HG02610 (cell line): Measurements from ENCODE around the gene THOC5.
"Not testable (repeated sequence)": the region's sequence is repeated elsewhere in the genome, so short reads cannot be mapped to it uniquely, and the experiment has no call there.

Experiments
- ATAC-seq: cut with Tn5 transposase; IDR thresholded peaks from one replicate; pipeline ENCODE4 v1.9.1; 2021; ENCODE audit warnings: mild to moderate bottlenecking, moderate library complexity; ENCODE audit not compliant: unreplicated experiment

The THOC5 gene

DNA sequence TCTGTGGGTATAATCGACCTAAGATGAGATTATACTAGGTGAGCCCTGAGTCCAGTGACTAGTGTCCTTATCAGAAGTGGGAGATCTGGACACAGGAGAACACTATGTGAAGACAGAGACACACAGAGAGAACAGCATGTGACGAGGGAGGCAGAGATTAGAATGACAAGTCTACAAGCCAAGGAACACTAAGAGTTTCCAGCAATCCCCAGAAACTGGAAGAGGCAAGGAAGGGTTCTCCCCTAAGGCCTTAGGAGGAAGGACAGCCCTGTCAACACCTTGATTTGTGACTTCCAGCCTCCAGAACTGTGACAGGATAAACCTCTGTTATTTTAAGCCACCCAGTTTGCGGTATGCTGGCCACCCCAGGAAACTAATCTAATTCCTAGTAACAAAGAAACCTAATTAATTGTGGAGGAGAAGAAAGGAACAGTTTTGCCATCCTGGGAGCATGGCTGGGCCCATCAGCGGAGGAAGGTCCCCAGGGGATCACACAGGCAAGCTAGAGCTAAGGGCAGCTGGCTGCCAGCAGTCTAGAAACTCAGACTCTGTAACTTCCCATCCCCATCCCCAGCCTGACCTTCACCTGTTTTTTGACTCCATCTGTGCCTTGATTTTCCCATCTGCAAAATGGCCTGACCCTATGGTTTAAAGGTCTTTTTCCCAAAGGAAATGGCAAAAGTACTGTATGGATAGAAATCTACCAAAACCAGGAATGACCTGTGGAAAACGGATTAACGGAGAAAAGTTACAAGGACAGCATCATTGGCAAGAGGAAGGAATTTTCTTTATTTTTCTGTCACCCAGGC, 10.3 kb upstream of the THOC5 start:
- no peak for ATAC-seq

DNA sequence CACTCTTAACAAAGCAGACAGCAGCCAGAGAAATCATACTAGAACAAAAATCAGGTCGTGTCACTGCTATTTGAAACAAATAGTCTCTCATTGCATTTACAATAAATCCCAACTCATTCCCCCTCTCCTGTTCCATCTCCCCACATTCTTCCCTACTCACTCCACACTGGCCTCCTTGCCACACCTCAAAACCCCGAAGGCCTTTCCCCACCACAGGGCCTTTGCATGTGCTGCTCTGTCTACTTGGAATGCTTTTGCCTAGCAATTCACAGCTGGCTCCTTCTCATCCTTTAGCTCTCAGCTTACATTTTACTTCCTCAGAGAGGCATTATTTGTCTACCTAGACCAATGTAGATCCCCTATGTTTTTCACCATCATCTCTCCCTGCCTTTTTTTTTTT, 6.3 kb upstream of the THOC5 start:
- no peak for ATAC-seq

DNA sequence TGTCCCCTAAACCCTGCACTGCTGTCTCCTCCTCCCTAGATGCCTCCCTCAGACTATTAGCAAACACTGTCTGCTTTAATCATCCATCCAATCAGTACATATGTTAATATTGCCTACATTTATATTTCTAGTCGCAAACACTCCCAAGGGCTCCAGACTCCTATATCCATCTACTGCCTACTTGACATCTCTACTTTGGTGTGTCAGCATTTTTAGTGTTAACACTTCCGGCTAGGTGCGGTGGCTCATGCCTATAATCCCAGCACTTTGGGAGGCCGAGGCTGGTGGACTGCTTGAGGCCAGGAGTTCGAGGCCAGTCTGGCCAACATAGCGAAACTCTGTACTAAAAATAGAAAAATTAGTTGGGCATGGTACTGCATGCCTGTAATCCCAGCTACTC, 5.5 kb upstream of the THOC5 start:
- ATAC-seq = no peak

DNA sequence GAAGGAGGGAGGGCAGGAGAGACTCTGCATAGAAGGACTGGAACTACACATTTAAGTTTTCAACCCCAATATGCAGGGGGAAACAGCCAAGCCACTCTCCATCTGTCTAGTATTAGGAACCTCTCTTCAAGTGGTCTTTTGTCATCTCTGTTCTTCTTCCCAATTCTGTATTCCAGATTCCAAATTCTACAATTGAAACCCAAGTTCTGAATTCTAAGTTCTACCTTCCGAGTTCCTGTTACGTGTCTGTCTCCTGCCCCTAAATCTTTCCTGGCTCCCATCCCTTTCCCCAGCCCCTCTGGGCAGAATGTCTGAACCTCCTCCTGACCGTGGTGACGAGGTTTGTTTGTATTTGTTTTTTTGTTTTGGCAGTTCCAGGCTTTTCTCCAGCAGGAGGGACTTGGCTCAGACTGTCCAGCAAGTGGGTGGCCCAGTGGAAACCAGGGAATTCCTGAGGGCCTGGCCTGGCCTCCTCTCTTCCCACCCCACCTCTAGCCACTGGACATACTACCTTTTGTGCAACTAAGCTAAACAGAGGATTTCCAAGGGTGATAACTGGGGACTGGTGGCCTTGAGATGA, 1.6 kb upstream of the THOC5 start:
- no peak for ATAC-seq

DNA sequence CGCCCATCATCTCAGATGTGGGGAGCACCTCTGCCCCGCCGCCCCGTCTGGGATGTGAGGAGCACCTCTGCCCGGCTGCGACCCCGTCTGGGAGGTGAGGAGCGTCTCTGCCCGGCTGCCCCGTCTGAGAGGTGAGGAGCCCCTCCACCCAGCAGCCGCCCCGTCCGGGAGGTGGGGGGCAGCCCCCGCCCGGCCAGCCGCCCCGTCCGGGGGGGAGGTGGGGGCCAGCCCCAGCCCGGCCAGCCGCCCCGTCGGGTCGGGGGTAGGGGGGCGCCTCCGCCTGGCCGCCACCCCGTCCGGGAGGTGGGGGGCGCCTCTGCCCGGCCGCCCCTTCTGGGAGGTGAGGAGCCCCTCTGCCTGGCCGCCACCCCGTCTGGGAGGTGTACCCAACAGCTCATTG, 1.2 kb downstream of the THOC5 start:
- not testable (repeated sequence) for ATAC-seq

DNA sequence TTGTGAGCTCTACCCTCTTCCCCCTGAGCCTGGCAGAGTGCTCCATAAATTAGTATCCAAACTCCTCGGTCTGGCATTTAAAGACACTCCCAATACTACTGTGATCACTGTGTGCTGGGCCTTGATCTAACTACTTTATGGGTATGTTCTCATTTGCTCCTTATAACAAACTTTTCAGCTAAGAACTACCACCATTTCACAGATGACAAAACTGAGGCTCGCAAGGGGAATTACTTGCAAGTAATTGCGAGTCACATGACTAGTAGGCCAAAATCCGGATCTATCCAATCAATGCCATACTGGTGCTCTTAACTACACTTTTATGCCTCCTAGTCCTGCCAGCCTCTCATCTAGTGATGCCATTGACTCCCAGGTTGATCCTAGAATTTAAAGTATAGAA, 3.6 kb downstream of the THOC5 start:
- ATAC-seq = no peak

DNA sequence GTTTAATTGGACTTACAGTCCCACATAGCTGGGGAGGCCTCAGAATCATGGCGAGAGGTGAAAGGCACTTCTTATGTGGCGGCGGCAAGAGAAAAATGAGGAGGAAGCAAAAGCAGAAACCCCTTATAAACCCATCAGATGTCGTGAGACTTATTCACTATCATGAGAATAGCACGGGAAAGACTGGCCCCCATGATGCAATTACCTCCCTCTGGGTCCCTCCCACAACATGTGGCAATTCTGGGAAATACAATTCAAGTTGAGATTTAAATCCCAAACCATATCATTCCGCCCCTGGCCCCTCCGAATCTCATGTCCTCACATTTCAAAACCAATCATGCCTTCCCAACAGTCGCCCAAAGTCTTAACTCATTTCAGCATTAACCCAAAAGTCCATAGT, 8.5 kb downstream of the THOC5 start:
- ATAC-seq = not testable (repeated sequence)

DNA sequence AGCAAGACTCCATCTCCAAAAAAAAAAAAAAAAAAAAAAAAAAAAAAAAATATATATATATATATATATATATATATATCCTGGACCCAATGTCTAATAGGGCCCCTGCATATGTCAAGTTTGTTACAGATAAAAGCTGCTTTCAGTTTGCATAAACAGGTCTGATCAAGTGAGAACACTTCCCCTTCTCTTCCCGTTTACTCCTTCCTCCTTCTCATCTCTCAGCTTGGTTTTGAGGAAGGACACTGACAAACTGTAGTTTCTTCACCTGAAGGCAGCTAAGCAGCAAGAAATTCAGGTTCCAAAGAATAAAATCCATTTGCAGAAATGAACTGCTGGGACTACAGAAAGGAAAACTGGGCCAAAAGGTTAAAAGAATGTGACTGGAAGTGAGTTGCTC, 11.7 kb downstream of the THOC5 start:
- no peak for ATAC-seq

DNA sequence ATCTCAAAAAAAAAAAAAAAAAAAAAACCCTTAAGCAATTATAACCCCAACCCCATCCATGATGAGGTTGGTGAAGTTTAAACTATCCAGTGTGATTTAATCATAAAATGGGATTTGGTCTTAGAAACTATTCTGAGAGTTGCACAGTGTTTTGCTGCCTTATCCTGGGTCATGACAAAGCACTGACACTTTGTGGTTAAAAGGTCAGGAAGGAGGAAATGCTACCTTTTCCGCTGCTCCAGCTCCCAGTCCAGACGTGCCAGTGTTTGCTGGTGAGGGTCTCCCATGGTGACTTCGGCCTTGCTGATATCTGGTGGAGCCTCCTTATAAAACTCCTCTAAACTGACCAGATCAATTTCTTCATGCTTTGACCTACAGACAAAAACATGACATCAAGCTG, 14.5 kb downstream of the THOC5 start:
- ATAC-seq = no peak

DNA sequence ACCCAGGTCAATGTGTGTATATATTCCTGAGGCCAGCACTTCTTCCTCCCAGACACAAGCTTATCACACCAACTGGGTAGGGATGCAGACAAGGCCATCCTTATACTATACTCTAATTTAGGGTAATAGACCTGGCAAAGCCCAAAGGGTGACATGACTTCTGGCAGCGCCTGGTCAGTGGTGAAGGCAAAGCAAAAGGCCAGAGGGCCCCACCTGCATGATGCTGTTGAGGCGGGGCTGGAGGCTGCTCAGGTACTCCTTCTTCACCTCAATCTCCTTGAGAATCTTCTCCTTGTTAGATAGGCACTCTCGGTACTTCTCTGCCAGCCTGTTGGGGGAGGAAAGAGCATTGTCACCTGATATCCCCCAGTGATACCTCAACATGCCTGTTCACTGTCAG, 17.1 kb downstream of the THOC5 start:
- no peak for ATAC-seq

DNA sequence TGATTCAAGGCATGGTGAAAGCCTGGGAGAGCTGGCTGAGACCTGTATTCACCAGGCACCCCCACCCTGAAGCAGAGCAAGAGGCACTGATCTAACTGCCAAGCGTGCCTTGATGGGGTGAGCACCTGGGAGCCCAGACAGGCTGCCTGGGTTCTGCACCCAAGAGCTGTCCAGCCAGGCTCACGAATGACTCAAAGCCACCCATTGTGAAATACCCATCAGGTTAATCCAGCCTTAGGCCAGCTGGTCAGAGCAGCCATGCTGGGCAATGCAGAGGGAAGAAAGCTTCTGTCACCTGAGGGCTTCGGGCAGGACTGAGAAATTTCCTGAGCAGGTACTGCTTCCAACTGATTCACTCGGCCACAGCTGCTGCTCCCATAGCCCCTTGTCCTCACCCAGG, 22.1 kb downstream of the THOC5 start:
- no peak for ATAC-seq

DNA sequence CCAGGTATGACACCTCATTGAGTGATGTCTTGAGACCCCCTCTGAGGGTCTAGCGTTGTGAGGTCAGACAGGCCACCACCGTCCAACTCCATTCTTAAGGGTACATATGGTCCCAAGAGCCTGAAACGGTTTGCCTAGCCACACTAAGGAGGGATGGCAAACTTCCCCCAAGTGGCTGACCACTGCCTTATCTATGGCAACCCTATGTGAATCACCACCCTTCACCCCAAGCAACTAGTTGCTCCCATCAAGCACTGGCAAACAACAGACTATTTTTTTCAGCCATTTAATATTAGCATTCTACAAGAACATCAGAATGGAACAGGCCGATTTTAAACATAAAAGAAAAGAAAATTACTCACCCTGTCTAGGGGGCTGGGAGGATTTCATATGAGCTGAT, 22.8 kb downstream of the THOC5 start:
- ATAC-seq = no peak

DNA sequence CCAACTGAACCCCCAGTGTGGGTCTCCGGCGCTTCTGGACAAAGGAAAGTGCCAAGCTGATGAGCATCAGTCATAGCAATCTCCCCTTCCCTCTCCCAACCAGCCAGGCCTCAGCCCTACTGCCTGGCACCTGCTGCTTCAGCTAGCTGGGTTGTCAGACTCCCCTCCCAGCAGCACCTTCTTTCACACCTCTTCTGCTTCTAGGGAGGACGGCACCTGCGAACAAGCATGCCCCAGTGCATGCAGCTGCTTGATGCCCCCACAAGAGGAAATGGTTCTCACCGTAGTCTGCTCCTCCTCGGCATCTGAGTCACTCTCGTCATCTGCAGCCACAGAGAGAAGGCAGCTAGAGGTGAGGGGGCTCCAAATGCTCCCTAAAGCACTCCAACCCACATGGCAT, 25.4 kb downstream of the THOC5 start:
- no peak for ATAC-seq

DNA sequence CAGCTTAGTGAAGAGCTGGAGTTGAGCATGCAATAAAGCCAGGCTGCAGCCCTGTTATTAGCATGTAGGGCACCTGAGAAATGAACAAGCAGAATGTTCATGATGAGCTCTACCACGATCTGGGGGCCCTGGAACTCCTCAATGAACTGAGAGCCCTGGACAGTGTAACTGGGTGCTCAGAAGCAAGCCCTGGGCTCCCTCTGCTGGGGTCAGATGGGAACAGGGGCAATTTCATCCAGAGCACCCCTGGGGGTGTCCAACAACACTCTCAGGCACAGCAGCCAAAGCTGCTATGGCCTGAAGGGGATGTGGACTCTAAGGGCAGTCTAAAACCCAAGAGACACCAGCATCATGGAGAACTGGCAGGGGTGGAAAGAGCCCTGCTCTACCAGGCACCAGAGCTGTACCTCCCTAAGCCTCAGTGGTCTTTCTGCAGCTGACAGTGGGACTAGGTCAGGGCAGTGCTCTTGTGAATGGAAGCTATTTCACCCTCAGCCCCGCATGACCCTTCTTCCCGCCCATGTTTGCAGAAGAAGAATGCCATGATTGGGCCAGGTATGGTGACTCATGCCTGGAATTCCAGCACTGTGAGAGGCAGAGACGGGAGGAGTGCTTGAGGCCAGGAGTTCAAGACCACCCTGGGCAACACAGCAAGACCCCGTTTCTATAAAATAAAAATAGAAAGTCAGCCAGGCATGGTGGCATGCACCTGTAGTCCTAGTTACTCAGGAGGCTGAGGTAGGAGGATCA, 28.9 kb downstream of the THOC5 start:
- ATAC-seq = no peak

DNA sequence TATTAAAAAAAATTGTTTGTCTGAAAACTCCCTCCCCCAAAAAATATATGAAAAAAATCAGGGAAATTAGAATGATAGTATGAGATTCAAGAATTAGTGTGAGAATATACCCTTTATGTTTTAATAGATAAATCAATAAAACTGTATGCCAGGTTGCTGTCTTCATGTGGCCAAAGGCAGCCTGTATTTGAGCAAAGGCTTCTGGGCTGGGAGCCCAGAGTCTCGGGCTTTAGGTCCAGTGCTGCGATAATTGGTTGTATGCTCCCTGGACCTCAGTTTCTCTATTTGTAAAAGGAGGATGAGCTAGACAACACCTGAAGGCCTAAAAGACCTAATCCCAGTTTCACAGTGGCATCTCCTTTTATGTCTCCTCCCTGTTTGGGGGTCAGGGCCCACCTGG, 29.8 kb downstream of the THOC5 start:
- ATAC-seq = no peak

DNA sequence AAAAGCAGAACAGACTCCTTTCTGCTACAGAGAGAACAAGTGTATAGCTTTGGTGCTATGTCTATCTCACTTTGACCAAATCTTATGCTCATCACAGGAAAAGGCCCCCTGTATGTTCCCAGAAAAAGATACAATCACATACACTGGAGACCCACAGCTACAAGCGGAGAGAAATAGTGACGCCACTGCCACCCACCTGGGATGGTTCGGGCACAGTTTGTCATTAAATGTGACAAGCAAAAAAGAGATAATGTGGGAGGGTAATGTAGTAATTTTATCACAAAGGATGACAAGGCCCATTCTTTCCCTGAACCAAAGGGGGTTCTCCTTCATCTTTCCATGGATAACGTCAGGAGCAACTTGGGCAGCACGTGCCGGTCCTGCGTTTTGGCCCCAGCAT, 32.0 kb downstream of the THOC5 start:
- no peak for ATAC-seq

DNA sequence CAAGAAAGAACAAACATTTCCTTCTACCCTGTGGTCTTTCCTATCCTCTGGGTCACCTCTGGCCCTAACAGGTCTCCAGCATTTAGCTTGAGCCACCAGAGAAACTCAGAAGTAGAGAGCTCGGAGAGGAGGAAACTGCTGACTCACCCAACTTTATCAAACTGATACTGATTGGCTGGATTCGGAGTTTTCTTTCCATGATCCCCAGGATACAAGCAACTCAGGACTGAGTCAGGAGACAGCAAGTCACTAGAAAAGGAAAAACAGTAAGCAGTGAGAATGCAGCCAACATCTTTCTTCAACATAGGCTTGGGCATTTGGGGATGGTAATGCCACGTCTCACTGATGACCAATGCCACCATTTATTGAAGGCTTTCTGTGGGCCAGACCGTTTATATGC, 32.7 kb downstream of the THOC5 start:
- no peak for ATAC-seq

DNA sequence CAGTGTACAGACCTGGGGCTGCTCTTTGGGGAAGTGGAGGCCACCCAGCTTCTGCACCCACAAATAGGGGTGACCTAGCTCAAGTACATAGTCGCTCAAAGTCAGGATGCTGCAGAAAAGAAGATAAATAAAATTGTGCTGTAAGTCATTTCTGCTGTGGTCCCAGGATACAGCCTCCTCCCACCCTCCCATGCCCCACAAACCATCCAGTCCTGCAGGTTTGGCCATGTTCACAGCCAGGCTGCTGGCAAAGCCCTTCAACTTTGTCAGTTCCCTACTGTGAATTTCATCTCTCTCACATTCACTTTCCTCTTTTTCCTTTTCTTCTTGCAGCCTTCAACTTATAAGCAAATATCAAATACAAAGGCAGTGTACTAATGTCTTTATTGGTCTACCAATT, 33.6 kb downstream of the THOC5 start:
- no peak for ATAC-seq

DNA sequence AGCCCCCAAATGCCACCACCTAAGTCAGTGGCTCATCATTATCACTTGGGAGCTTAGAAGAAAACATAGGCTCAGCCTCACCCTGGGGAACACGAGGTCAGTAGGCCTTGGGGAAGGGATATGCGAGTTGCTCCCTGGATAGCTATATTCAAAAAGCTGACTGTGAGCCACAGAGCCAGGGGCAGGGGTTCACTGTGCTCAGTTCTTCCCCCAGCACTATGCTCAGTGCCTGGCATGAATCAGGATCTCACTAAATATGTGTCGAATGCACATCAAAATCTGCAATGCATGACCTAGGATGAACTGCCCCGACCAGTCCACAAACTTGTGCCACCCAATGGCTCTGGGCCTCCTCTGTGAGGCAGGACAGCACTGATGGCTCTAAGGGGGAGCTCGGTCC, 35.1 kb downstream of the THOC5 start:
- no peak for ATAC-seq

DNA sequence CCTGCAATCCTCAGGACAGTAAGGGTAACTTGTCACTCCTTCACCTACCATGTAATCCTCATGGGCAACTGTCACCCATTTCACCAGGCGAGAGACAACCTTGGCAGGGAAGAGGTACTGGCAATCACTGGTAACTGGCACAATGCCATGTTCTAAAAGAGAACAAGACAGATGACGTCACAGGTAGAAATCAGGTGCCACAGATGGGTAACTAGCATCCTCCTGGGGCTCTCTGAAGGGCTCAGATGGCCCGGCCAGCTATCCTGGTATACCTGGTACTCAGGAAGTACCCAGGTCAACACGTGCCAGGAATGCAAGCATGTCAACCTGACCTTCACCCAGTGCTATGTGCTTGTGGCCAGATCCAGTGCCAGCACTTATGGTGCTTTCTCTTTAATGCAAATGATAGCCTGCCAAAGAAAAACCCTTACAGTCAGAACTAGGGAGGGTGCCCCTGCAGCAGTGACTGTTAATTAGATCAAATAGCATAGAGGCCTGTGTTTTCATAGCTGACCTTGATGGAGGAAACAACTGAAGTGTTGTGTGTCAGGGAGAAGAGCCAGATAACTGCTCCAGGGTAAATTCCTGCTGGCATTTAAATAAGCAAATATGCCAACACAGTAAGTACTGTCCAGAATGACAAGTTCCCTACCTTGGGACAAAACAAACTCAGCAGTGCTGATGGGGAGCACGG, 36.2 kb downstream of the THOC5 start:
- no peak for ATAC-seq

DNA sequence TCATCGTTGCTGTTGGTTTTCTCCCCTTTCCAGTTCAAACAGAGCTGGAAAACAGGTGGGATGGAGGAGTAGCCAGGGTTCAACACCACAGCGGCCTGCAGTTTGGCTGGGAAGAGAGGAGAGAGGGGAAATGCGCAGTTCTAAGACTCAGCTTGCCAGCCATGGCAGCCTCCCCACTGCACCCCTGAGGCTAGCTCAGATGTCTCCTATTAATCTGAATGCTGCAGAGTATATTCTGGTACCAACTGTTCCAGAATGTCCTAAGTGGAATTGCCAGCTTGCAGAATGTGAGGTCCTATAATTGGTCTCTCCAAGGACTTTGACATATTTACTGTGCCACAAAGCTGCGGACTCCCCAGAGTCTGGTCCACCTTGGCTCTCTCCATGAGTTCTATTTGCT, 41.5 kb downstream of the THOC5 start:
- no peak for ATAC-seq
